ENCODE data around the gene RAB3D.
"Not testable (repeated sequence)": the region's sequence is repeated elsewhere in the genome, so short reads cannot be mapped to it uniquely, and the experiment has no call there.

Gene RAB3D

GRCh38 chr19:11337080-11337479 is 2.4 kb downstream of the RAB3D start:
- Histone ChIP-seq H3K9me3 (ENCODE audit: insufficient read depth, low read length) (peaks cover 6% of the 10 kb centered on the region; the same call in 1 of the 2 replicates), H3K36me3 (ENCODE audit: insufficient read depth, insufficient read length, low read length) (peaks cover 32% of the 10 kb centered on the region), H3K4me3 (ENCODE audit: insufficient read length, low read depth) (no peak overlapping the region), H3K4me1 (ENCODE audit: insufficient read depth, insufficient read length) (peaks cover 3% of the 10 kb centered on the region), H3K27me3 (ENCODE audit: insufficient read depth, insufficient read length) (no peaks in the 10 kb centered on the region), H3K9ac (ENCODE audit: insufficient read length, low read depth) (no peak overlapping the region)
- DNase-seq (ENCODE audit: low read depth, low spot score) = no peak
- no peak for TF ChIP-seq ZNF274 (IDR thresholded peaks at IDR 0.05; ENCODE audit: low read depth, low read length)
- TF ChIP-seq YY1 (IDR thresholded peaks at IDR 0.05; ENCODE audit: insufficient read depth, insufficient read length) = no peak
- TF ChIP-seq SUZ12 (IDR thresholded peaks at IDR 0.05; ENCODE audit: extremely low read depth, insufficient read depth, insufficient read length) = no peak

GRCh38 chr19:11335449-11336146 is 3.9 kb downstream of the RAB3D start:
- Histone ChIP-seq H3K27me3 (ENCODE audit: insufficient read depth, insufficient read length) (no peaks in the 10 kb centered on the region), H3K36me3 (ENCODE audit: insufficient read depth, insufficient read length, low read length) (peaks cover 27% of the 10 kb centered on the region), H3K4me3 (ENCODE audit: insufficient read length, low read depth) (no peak overlapping the region), H3K9me3 (ENCODE audit: insufficient read depth, low read length) (no peaks in the 10 kb centered on the region; the same call in 1 of the 2 replicates), H3K9ac (ENCODE audit: insufficient read length, low read depth) (no peak overlapping the region), H3K4me1 (ENCODE audit: insufficient read depth, insufficient read length) (peaks cover 3% of the 10 kb centered on the region)
- DNase-seq (ENCODE audit: low read depth, low spot score) = no peak
- TF ChIP-seq ZNF274 (IDR thresholded peaks at IDR 0.05; ENCODE audit: low read depth, low read length) (no peak), YY1 (IDR thresholded peaks at IDR 0.05; ENCODE audit: insufficient read depth, insufficient read length) (no peak), SUZ12 (IDR thresholded peaks at IDR 0.05; ENCODE audit: extremely low read depth, insufficient read depth, insufficient read length) (no peak)

GRCh38 chr19:11333838-11334237 is 5.6 kb downstream of the RAB3D start:
- H3K9me3 ChIP-seq (ENCODE audit: insufficient read depth, low read length); H3K4me1 ChIP-seq (ENCODE audit: insufficient read depth, insufficient read length); DNase-seq (ENCODE audit: low read depth, low spot score); H3K4me3 ChIP-seq (ENCODE audit: insufficient read length, low read depth); H3K9ac ChIP-seq (ENCODE audit: insufficient read length, low read depth); H3K27me3 ChIP-seq (ENCODE audit: insufficient read depth, insufficient read length): not testable (repeated sequence)
- peaks cover 27% of the 10 kb centered on the region for H3K36me3 ChIP-seq (ENCODE audit: insufficient read depth, insufficient read length, low read length)

GRCh38 chr19:11332822-11333221 is 6.6 kb downstream of the RAB3D start:
- TF ChIP-seq SUZ12 (IDR thresholded peaks at IDR 0.05; ENCODE audit: extremely low read depth, insufficient read depth, insufficient read length) = no peak
- TF ChIP-seq ZNF274 (IDR thresholded peaks at IDR 0.05; ENCODE audit: low read depth, low read length) = no peak
- no peak for DNase-seq (ENCODE audit: low read depth, low spot score)
- H3K36me3 ChIP-seq (ENCODE audit: insufficient read depth, insufficient read length, low read length) = peaks cover 27% of the 10 kb centered on the region
- H3K4me3 ChIP-seq (ENCODE audit: insufficient read length, low read depth) = no peak overlapping the region
- H3K9ac ChIP-seq (ENCODE audit: insufficient read length, low read depth) = no peak overlapping the region
- H3K4me1 ChIP-seq (ENCODE audit: insufficient read depth, insufficient read length) = no peaks in the 10 kb centered on the region
- H3K27me3 ChIP-seq (ENCODE audit: insufficient read depth, insufficient read length) = no peaks in the 10 kb centered on the region
- H3K9me3 ChIP-seq (ENCODE audit: insufficient read depth, low read length) = no peaks in the 10 kb centered on the region; the same call in 1 of the 2 replicates

- Histone ChIP-seq H3K27me3 (ENCODE audit: insufficient read depth, insufficient read length) (no peaks in the 10 kb centered on the region), H3K4me1 (ENCODE audit: insufficient read depth, insufficient read length) (no peaks in the 10 kb centered on the region), H3K9ac (ENCODE audit: insufficient read length, low read depth) (no peak overlapping the region), H3K9me3 (ENCODE audit: insufficient read depth, low read length) (no peaks in the 10 kb centered on the region; the same call in 1 of the 2 replicates), H3K36me3 (ENCODE audit: insufficient read depth, insufficient read length, low read length) (peaks cover 34% of the 10 kb centered on the region), H3K4me3 (ENCODE audit: insufficient read length, low read depth) (no peak overlapping the region)
- no peak for DNase-seq (ENCODE audit: low read depth, low spot score)
- TF ChIP-seq SUZ12 (IDR thresholded peaks at IDR 0.05; ENCODE audit: extremely low read depth, insufficient read depth, insufficient read length) = no peak
Measured at GRCh38 chr19:11331502-11331901, 8.0 kb downstream of the RAB3D start.

GRCh38 chr19:11330127-11330526 is 9.3 kb downstream of the RAB3D start:
- Histone ChIP-seq H3K4me1 (ENCODE audit: insufficient read depth, insufficient read length) (no peaks in the 10 kb centered on the region), H3K4me3 (ENCODE audit: insufficient read length, low read depth) (no peak overlapping the region), H3K36me3 (ENCODE audit: insufficient read depth, insufficient read length, low read length) (peaks cover 26% of the 10 kb centered on the region), H3K9ac (ENCODE audit: insufficient read length, low read depth) (no peak overlapping the region), H3K27me3 (ENCODE audit: insufficient read depth, insufficient read length) (no peaks in the 10 kb centered on the region), H3K9me3 (ENCODE audit: insufficient read depth, low read length) (no peaks in the 10 kb centered on the region; the same call in 1 of the 2 replicates)
- DNase-seq (ENCODE audit: low read depth, low spot score) = no peak
- TF ChIP-seq SUZ12 (IDR thresholded peaks at IDR 0.05; ENCODE audit: extremely low read depth, insufficient read depth, insufficient read length) = no peak
- no peak for TF ChIP-seq ZNF274 (IDR thresholded peaks at IDR 0.05; ENCODE audit: low read depth, low read length)
- no peak for TF ChIP-seq YY1 (IDR thresholded peaks at IDR 0.05; ENCODE audit: insufficient read depth, insufficient read length)

- DNase-seq (ENCODE audit: low read depth, low spot score) = no peak
- no peak for TF ChIP-seq YY1 (IDR thresholded peaks at IDR 0.05; ENCODE audit: insufficient read depth, insufficient read length)
- no peak for TF ChIP-seq ZNF274 (IDR thresholded peaks at IDR 0.05; ENCODE audit: low read depth, low read length)
- TF ChIP-seq SUZ12 (IDR thresholded peaks at IDR 0.05; ENCODE audit: extremely low read depth, insufficient read depth, insufficient read length) = no peak
- Histone ChIP-seq H3K27me3 (ENCODE audit: insufficient read depth, insufficient read length) (no peaks in the 10 kb centered on the region), H3K9me3 (ENCODE audit: insufficient read depth, low read length) (no peaks in the 10 kb centered on the region), H3K4me1 (ENCODE audit: insufficient read depth, insufficient read length) (peaks cover 11% of the 10 kb centered on the region), H3K36me3 (ENCODE audit: insufficient read depth, insufficient read length, low read length) (peaks cover 12% of the 10 kb centered on the region), H3K4me3 (ENCODE audit: insufficient read length, low read depth) (no peak overlapping the region), H3K9ac (ENCODE audit: insufficient read length, low read depth) (no peak overlapping the region)
Measured at GRCh38 chr19:11325544-11325943, 13.9 kb downstream of the RAB3D start.

Data from NT2/D1 (cell line).